Body of pancreas (tissue), 4 donors: ENCODE data around the gene MCAT.

ENCODE experiments used
- CTCF ChIP-seq, 7 experiments: fragments of 450-650 bp in 4 of 7; fragments of 200-600 bp in 3 of 7; sonication (generic) in 3 of 7; IDR thresholded peaks; one replicate each; pipeline ENCODE4 v1.5.1; 2016 to 2019; ENCODE audit warnings: antibody characterized with exemption in 7 of 7
- POLR2A ChIP-seq, 3 donors: fragments of 450-650 bp; IDR thresholded peaks; one replicate each; pipeline ENCODE4 v1.6.1; 2016; ENCODE audit warnings: antibody characterized with exemption in 3 of 3, mild to moderate bottlenecking in 2 of 3

- TF ChIP-seq CTCF (IDR thresholded peaks at IDR 0.05) = no peak
- no peak for TF ChIP-seq POLR2A (IDR thresholded peaks at IDR 0.05)
These were observed 17.4 kb upstream of the MCAT start for GRCh38 chr22:43160497-43161126.
